ENCODE measurements around the gene FGFR2. TPM values are rescaled to one million over a fixed set of nuclear protein-coding genes. Genes with fewer than 3 reads are reported as not detected.

FGFR2 gene
- total RNA-seq, 6 experiments from 2014 or later, result not detected

- no peak for TF ChIP-seq CTCF (IDR thresholded peaks at IDR 0.05)
- Mint-ChIP-seq H3K4me3 (no peak overlapping the region), H3K27ac (no peak overlapping the region), H3K9me3 (peaks cover 9% of the 10 kb centered on the region; the same call in 1 of the 2 replicates), H3K27me3 (ENCODE audit: insufficient read depth) (peaks cover 12% of the 10 kb centered on the region), H3K4me1 (ENCODE audit: low read depth) (no peaks in the 10 kb centered on the region), H3K36me3 (ENCODE audit: low read depth) (no peaks in the 10 kb centered on the region)
- no peak for DNase-seq
These were observed 4.8 kb downstream of the FGFR2 start for GRCh38 chr10:121593281-121594075.

- no peak overlapping the region for H3K4me3 Mint-ChIP-seq
- H3K9me3 Mint-ChIP-seq, result peaks cover 13% of the 10 kb centered on the region; the same call in 1 of the 2 replicates
- H3K4me1 Mint-ChIP-seq (ENCODE audit: low read depth), result no peaks in the 10 kb centered on the region
These were observed 5.9 kb downstream of the FGFR2 start for GRCh38 chr10:121592155-121592890.

GRCh38 chr10:121591186-121591585 is 7.1 kb downstream of the FGFR2 start:
- no peak for DNase-seq
- Mint-ChIP-seq H3K36me3 (ENCODE audit: low read depth) (no peaks in the 10 kb centered on the region), H3K4me1 (ENCODE audit: low read depth) (no peaks in the 10 kb centered on the region), H3K4me3 (no peak overlapping the region), H3K27me3 (ENCODE audit: insufficient read depth) (peaks cover 6% of the 10 kb centered on the region; the same call in 1 of the 2 replicates), H3K9me3 (peaks cover 8% of the 10 kb centered on the region; the same call in 1 of the 2 replicates), H3K27ac (no peak overlapping the region)
- no peak for TF ChIP-seq CTCF (IDR thresholded peaks at IDR 0.05)

More at GRCh38 chr10:121592155-121592890, 5.9 kb downstream of the FGFR2 start:
- TF ChIP-seq CTCF (IDR thresholded peaks at IDR 0.05), result no peak
- DNase-seq, result no peak
- H3K27me3 Mint-ChIP-seq (ENCODE audit: insufficient read depth), result peaks cover 12% of the 10 kb centered on the region
- H3K36me3 Mint-ChIP-seq (ENCODE audit: low read depth), result no peaks in the 10 kb centered on the region
- H3K27ac Mint-ChIP-seq, result no peak overlapping the region

- H3K4me3 Mint-ChIP-seq, result no peak overlapping the region
These were observed 7.5 kb downstream of the FGFR2 start for GRCh38 chr10:121590772-121591171.

GRCh38 chr10:121589553-121589952 is 8.7 kb downstream of the FGFR2 start:
- H3K36me3 Mint-ChIP-seq (ENCODE audit: low read depth), result no peaks in the 10 kb centered on the region
- no peak overlapping the region for H3K27ac Mint-ChIP-seq
- H3K4me3 Mint-ChIP-seq, result no peak overlapping the region
- peaks cover 2% of the 10 kb centered on the region; the same call in 1 of the 2 replicates for H3K27me3 Mint-ChIP-seq (ENCODE audit: insufficient read depth)
- no peak for TF ChIP-seq CTCF (IDR thresholded peaks at IDR 0.05)
- DNase-seq, result no peak
- no peaks in the 10 kb centered on the region for H3K4me1 Mint-ChIP-seq (ENCODE audit: low read depth)
- H3K9me3 Mint-ChIP-seq, result peaks cover 8% of the 10 kb centered on the region; the same call in 1 of the 2 replicates

More at GRCh38 chr10:121590772-121591171, 7.5 kb downstream of the FGFR2 start:
- Mint-ChIP-seq H3K27me3 (ENCODE audit: insufficient read depth) (peaks cover 2% of the 10 kb centered on the region; the same call in 1 of the 2 replicates), H3K27ac (no peak overlapping the region), H3K4me1 (ENCODE audit: low read depth) (no peaks in the 10 kb centered on the region), H3K9me3 (peaks cover 8% of the 10 kb centered on the region; the same call in 1 of the 2 replicates), H3K36me3 (ENCODE audit: low read depth) (no peaks in the 10 kb centered on the region)
- no peak for DNase-seq
- no peak for TF ChIP-seq CTCF (IDR thresholded peaks at IDR 0.05)
